HG02981 (cell line): Measurements from ENCODE around the gene AAR2.

ENCODE experiments used
- ATAC-seq: cut with Tn5 transposase; IDR thresholded peaks from one replicate; pipeline ENCODE4 v1.9.1; 2021; ENCODE audit warnings: mild to moderate bottlenecking, moderate library complexity; ENCODE audit not compliant: unreplicated experiment

The AAR2 gene

DNA sequence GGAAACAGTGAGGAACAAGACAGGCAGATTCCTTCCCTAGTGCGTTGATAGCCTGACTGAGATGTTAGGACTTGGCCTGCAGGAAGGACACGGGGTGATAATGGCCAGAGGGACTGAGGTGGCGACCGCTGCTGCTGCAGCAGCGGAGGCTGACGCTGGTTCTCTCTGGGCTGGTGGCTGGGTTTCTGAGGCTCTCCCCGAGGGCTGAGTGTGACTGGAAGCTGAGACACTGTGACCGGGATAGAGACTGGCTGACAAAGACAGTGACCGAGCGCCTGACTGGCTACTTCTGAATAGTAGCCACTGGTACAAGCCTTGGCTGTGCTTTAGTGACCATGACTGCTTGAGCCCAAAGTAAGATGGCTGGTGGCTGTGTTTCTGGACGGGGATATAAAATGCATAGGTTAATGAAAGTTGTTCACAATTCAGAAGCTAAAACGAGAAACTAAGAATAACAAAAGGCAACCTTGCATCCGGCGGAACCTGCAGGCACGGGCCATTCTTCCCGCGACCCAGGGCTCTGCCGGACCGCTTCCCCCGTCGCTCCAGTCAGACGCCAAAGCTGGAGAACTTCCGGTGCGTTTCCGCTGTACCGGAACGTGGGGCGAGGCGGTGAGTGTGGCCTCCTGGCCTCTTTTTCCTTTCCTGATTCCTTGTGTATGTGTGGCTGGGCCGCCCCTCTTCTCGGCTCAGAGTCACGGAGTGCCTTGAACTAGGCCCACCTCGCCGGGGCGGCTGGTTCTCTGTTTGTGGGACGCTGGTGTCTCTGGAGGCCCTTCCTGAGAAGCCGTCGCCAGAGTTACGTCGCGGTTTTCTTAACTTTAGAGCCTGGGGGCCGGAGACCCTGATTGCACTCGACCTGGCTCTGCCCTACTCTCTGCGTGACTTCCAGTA, at the start of gene AAR2:
Gene AAR2, plus strand, starts transcription at position 587 of the 894 bp plus-strand sequence. CDS start 3,391 bp downstream, outside the sequence.
- peak; percentile 59 for ATAC-seq

DNA sequence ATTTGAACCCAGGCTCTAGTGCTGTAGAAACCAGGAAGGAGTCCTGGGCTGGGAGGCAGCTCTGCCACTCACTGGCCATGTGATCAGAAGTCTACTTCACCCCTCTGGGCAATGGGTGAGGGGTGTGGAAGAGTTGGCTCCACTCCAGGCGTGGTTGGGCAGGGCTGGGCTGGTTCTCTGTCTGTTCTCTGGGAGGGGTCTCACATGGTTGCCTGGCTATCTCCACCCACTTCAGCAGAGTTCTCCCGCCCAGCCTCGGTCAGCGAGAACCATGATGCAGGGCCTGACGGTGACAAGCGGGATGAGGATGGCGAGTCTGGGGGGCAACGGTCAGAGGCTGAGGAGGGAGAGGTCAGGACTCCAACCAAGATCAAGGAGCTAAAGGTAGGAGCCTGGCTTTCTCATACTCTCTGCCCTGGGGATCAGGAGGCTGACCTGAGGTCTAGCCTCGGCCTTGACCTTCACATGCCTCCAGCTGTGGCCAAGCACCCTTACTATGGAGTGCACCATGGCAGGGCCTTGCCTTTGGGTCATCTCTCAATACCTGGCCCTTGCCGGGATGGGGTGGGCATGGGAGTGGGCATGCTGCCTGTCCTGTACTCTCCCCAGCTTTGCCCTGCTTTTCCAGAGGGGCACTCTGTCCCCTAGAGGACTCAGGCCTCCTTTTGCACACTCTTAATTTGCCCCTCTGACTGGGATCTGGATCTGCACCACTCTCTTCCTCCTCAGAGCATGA, 42.1 kb upstream of the AAR2 start:
- ATAC-seq = no peak

- ATAC-seq = no peak
These were observed 39.6 kb upstream of the AAR2 start for GRCh38 chr20:36196676-36197075.

GRCh38 chr20:36197271-36197670, 39.0 kb upstream of the AAR2 start:
- no peak for ATAC-seq

DNA sequence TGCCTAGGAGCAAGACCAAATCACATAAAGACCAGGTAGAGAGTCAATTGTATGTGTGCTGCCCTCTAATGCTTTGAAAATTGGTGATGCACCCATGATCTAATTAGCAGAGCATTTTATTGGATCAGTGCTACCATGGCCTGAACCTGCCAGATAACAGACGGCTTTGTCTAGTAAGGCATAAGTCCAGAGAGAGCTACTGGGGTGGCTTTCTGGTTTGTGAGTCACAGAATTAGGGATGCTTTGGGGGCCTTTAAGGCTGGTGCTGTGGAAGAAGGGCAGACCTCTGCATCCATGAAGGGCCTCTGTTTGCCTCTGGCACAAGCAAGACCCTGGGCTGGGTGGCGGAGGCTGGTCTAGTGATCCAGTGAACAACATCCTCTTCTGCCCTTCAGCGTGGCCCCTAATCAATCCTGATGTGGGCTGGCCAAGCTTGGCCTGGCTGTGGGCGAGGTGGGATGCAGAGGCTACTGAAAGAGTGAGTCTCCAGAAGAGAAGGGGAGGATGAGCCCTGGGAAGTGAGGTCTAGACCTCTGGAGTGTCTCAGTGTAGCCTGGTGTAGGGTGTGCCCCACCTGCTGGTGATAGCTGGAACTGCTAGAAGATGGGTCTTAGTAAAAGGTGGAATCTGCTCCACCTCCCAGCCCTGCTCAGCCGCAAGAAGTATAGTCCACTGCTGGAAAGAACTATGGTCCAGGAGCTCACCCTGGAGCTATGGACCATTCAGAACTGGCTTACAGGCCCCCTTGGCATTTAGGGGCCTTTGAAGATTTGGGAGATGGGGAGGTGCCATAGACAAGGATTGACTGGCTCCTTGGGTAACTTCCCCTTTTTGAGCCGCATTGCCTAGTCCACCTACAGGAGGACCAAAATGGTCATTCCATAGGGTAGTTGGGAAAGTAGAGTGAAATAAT, 36.7 kb upstream of the AAR2 start:
- ATAC-seq = no peak

- no peak for ATAC-seq
These were observed 35.8 kb upstream of the AAR2 start for GRCh38 chr20:36200451-36200850.

DNA sequence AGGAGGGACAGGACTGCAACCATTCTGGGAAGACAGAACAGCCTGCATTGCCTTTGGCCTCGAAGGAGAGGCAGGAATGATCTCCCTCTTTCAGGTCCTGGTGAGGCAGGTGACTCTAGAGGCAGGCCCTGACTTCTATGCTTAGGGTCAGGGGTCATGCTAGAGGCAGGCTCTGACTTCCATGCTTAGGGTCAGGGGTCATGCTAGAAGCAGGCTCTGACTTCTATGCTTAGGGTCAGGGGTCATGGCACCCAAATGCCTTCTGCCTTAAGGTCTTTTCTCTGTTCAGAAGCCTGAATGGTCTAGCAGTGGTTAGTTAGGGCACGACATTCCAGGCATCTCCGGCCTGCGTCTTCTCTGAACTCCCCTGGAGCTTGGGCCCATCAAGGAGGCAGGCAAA, 35.1 kb upstream of the AAR2 start:
- no peak for ATAC-seq

- no peak for ATAC-seq
These were observed 33.4 kb upstream of the AAR2 start for GRCh38 chr20:36202891-36203338.

DNA sequence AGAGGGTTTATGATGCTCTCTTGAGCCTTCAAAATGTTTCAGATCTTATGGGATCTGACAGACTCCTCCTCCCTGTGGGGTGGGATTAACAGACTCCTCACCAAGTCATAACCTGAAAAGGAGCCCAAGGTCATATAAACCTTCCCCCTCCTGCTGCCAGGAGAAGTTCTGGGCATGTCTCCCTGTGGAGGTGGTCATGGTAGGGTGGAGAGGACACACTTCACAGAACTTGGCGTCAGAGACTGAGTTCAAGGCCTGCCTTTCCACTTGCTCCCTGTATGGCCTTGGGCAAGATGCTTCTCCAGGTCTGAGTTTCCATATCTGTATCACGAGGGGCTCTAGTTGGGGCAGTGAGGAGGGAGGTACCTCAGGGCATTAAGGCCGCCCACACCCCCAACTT, 32.4 kb upstream of the AAR2 start:
- no peak for ATAC-seq

DNA sequence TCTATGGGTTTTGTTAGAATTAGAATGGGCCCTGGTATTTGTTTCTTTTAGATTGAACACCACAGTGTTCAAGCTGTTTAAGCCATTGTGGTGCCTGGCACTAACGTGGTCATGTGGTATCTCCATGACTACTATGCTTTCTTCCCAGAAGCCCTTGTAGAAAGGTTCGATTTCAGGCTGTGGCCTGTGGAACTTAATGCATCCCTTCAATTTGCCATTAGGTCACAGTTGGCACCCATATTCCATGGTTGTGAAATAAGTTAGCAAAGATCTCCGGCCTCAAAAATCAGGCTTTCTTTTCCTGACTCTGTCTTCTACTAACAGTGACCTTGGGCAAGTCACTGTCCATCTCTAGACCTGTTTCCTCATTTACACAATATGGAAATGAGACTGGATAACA, 31.3 kb upstream of the AAR2 start:
- no peak for ATAC-seq

GRCh38 chr20:36206068-36206467, 30.2 kb upstream of the AAR2 start:
- ATAC-seq = no peak

GRCh38 chr20:36206641-36207040, 29.6 kb upstream of the AAR2 start:
- ATAC-seq = no peak

DNA sequence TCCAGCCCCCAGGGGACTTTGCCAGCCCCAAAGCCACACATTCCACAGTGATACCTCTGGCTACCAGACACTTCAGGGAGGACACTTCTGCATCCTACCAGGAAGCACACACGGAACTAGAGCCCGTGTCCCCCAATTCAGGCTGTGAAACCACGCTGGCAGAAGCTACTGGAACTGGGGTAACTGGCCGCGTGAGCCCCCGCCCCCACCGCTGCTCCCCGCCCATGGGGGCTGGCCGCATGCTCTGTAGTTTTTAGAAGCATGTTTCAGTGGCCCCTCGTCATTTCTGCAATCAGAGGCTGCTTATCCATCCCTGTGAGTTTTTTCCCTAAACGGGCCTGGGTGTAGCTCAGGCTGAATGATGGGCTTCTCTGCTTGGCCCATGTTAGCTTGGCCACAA, 28.7 kb upstream of the AAR2 start:
- ATAC-seq = no peak

GRCh38 chr20:36208257-36208656, 28.0 kb upstream of the AAR2 start:
- ATAC-seq = no peak

DNA sequence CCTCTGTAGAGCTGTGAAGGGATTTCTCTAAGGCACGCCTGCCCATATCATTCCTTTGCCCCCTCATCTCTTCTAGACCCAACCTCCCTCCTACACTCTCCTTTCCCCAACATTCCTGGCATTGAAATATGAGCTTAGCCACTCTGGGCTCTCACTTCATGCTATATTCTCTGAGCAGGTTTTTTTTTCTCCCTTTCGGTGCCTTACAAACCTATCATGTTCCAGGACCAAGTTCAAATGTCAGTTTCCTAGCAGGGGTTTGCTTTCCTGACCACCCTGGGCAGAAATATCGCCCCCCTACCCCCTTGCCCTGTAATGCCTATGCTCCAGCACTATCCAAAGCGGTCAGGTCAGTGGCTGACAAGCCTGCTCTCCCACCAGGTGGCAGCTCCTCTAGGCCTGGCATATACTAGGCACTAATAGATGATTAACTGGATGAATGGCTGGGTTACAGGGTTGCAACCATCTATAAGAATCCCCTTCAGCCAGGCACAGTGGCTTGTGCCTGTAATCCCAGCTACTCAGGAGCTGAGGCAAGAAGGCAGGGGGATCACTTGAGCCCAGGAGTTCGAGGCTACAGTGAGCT, 25.7 kb upstream of the AAR2 start:
- ATAC-seq = no peak

GRCh38 chr20:36213362-36213761, 22.9 kb upstream of the AAR2 start:
- ATAC-seq = no peak

- no peak for ATAC-seq
These were observed 21.5 kb upstream of the AAR2 start for GRCh38 chr20:36214684-36215256.

GRCh38 chr20:36215778-36216177, 20.5 kb upstream of the AAR2 start:
- ATAC-seq = no peak

DNA sequence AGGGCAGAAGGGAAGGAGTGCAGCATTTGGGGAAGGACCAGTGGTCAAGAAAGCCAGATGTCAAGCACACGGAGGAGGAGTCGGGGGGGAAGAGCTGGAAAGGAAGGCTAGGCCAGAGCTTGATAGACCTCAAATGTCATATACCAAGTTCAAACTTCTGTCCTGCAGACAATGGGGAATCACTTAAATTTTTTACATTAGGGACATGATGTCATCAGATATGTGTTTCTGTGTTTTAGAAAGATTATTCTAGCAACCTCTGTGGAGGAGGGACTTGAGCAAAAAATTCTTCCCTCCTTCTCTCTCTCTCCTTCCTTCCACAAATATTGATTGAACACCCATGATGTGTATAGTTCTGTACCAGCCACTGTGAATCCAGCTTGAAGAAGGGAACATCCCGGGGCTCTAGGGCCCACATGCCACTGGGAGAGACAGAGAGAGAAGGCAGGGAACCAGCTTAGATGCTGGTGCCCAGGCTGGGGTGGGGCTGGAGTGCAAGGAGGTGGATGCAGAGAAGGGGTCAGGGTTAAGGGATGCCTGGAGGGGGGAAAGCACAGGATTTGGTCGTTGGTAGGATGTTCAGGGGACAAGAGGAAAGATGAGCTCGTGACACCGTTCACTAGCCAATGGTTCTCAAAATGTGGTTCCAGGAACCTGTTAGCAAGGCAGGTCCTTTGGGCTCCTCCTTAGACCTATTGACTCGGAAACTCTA, 19.8 kb upstream of the AAR2 start:
- no peak for ATAC-seq

DNA sequence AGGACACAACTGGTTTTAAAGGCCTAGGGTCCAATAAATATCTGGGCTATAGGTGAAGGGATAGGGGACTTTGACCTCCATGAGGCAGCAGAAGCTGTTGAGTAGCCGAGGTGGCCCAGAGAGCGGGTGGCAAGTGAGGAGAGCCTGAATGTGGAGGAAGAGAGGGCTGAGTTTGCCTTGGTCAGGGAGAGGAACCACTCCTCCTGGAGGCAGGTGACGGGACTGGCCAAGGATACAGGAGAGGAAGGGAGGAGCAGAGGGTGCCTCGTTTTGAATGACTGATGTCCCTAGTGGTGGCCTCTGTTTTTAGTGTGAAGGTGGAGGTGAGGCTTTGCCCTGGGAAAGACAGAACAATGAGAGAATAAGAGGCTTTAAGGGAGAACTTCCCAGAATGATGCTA, 19.1 kb upstream of the AAR2 start:
- ATAC-seq = no peak
